ELR (cell line): Measurements from ENCODE around the gene LHFPL2.

ENCODE experiments used
- DNase-seq: peaks from one replicate; pipeline ENCODE4 v3.0.0-alpha.2; 2015; ENCODE audit warnings: low read depth

Gene LHFPL2

DNA sequence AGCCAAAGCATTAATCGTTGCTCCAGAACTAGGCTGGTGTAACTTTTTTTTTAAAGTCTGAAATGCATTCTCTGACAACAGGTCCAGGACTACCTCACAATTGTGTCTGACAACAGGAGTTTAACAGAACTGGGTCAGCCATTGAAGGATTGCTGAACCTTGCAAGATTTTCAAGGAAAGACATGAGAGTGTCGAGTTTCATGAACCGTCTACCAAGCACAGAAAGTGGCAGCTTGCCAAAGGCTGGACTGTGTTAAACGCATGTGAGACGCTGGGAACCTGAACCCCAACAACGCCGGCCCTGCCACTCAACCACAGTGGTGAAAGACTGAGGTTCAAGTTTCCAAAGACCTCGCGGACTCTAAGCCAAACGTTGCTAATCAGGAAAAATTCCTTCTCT lies 79.1 kb downstream of the LHFPL2 start:
- no peak for DNase-seq

DNA sequence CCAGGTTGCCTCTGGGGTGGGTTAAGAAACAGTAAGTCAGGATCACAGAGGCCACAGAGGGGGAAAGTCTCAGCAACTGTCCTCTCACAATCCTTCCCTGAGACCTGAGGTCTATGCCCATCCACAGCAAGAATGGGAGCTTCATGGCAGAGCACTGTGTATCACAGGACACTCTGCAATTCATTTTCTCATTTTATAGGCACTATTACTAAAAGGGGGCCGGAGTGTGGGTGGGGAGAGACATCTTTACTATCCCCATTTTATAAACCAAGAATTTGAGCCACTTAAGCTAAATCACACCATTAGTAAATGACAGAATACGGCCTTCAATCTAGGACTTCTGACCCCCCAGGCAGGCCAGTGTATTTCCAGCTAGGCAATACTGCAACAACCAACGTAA lies 79.9 kb downstream of the LHFPL2 start:
- no peak for DNase-seq

DNA sequence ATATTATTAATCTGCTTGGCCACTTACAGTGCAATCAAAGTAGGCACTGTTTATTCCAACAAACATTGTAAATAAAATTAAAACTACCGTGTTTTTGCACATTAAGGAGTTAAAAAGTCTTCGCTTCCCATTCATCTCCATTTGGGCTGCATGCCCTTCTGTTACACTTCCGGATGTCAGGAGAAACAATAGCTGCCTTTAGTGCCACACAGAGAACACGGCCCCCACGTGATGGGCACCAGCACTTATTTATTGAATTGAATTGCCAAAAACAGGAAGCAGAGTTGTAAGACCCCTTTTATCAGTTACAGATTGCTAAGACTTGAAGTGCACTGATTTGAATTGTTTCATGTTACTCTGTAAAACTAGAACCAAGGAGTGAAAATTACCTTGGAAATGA lies 80.4 kb downstream of the LHFPL2 start:
- DNase-seq = no peak

DNA sequence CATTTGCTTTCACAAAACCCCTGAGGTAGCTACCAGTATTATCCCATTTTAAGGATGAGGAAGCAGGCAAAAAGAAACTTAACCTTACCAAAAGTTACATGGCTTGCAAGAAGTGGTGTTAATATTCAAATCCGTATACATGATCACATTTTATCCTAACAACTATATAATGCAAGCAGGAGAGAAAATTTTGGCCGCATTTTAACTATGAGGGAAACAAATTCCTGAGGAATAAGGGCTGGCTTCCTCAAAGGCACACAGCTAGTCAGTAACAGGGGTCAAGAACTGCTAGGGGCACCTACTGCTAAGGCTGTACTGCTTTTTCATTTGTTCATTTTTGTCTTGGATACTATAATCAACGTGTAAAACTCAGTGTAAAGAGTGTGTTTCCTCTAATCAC lies 81.0 kb downstream of the LHFPL2 start:
- DNase-seq = no peak

DNA sequence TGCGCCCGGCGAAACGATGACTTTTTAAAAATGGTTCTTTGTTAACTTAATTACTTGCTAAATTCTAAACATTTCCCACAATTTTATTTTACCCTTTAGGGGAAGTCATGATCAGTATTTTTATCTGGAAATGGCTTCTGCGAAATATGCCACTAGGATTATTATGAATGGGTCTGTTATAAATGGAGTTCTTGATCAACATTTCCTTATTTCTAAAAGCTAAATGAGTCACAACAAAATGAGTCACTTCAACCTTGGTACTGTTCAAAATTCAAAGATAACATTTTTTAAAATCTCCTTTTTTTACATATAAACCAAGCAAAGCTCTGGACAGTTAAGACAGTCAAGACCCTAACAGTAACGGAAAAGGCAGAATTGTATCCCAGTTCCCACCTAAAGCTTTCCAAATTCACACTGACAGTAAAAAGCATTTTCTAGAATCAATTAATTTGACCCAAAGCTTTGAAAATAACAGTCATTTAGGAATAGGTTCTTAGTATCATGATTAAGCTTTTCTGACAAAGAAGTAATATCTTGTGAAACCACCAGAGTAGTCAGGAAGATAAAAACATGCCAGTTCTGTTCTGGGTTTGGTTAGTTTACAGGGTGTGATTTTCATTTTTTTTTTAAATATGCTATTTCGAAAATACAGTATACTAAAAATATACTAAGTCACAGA lies 81.7 kb downstream of the LHFPL2 start:
- peak; percentile 74 for DNase-seq

DNA sequence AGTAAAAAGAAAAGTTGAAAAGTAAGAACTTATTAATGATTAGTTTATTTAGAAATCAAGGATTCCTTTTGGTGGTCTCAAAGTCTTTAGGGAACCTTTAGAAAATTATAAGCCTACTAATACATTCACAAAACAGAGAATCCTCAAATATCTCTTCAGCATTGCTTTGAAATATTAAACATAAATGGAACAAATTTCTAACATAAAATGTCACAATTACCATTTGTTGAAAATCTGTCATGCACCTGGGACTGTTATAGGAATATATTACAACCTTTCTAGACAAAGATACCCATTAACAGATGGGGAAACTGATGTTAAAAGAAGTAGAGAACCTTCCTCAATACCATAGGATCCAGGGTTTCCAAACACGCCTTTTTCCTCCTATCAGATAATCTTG lies 83.2 kb downstream of the LHFPL2 start:
- DNase-seq = no peak

DNA sequence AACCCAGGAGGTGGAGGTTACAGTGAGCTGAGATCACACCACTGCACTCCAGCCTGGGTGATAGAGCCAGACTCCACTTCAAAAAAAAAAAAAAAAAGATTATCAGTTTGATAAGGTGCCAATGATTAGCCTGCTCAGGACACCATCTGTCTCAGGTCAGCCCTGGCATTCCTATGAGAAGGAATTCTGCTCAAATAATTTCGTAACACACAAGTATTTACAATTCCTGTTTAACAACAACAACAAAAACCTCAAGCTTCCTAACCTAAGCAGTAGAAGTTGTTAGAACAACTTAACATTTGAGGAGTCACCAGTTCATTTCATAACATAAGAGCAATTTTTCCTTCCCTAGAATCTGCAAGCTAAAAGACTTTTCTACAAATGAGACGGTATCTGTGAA lies 85.0 kb downstream of the LHFPL2 start:
- DNase-seq = no peak

DNA sequence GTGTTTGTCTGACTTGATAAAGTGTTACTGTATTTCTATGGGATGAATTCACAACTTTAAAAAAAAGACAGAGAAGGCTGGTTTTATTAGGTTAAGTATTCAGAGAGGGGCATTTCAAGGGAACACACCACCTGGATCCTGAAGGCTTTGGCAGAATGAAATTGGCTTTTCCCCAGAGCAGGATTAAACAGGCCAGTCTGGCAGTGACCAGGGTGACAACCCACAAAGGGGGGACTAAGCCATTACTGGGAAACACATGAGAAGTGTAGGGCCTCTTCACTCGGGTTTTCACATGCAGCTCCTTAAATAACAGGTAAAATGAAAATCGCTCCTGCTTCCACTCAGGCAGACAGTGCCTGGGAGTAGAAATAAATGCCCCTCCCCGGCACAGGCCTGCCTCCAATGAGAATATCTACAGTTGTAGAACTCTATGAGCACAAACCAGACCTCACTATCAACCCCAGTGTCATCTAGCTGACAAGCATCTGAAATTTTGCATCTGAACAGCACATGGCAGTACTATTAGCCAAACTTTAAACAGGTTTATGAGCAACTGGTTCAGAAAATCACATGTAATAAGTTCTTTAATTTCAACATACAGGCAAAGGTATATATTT lies 85.8 kb downstream of the LHFPL2 start:
- no peak for DNase-seq

DNA sequence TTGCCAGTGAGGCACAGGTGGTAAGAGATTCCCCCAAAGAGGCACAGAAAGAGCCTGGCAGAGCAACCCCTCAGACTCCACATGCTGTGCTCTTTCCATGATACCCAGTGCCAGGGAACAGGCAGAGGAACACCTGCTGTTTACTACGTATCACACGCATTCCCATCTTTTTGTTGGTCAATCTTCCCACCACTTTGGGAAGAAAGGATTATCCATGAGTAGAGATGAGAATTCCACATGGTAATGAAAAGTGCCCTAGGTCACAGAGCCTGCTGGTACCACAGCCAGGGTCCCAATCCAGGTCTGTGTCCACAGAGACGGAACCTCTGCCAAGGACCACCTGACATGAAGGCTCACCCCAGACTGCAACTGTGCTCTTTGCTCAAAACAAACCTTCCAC lies 86.6 kb downstream of the LHFPL2 start:
- no peak for DNase-seq

DNA sequence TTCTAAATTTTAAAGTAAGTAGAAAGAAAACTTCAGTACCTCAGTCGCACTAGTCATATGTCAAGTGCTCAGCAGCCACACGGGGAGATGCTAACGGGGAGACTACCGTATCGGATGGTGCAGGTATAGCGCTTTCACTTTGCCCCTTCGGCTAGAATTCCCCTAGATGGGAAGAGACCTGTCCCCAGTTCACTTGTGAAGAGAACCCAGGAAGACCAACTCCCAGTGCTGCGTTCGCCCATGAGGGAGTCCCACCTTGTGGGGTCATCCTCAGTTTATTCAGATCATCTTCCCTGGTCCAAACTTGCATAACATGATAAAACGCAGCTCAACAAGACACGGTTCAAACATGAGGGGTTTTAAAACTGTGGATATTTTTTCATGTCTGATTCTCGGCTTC lies 87.3 kb downstream of the LHFPL2 start:
- no peak for DNase-seq

DNA sequence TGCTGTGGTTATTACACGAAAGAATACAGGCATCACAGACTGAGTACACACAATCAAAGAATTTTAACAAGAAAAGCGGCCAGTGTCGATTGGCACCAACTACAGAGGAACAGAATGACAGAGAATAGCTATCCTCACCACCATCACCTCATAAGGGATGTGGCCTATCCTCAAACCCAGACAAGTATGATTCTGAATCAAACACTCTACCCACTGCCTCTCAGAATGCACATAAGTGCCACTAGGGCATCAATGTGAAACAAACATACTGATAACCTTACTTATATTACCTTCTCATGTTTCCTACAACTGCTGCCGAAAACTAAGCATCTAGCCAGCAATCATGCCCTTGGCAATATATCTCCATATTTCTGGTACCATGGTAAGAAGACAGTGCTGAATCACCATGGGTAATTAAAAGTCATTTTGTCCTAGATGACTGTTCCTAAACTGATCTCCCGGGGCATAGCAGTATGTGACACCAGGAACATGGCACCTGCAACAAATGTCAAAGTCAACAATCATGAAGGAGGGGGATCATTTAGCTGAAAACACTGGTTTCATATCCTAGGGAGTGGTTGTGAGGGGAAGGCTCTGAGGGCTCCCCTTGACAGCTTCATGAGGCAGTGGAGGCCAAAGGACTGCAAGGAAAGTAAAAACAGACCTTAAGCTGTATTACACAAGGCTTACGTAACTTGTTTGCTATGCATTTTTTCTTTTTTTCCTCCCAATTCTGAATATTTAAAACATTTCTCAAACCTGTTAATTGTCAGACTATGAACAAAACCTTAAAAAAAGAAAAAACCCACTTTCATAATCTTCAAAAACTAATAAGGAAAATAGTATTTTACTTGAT lies 88.3 kb downstream of the LHFPL2 start:
- DNase-seq = no peak

DNA sequence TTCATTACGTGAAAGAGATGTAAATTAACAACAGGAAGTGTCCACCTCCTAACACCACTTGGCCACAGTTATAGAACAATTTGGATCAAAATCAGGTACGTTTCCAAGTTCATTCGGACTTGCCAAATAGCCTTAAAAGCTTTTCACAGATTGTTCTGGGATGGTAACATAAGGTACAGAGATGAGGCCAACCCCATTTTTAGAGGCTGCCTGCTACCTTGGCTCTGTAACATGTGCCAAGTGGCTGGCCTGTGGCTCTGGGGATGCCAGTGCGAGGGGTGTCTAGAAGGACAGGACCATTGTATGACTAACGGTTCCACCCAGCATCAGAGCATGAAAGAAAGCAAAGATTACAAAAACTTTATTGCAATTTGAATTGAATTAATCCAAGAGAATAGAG lies 91.0 kb downstream of the LHFPL2 start:
- DNase-seq = no peak

DNA sequence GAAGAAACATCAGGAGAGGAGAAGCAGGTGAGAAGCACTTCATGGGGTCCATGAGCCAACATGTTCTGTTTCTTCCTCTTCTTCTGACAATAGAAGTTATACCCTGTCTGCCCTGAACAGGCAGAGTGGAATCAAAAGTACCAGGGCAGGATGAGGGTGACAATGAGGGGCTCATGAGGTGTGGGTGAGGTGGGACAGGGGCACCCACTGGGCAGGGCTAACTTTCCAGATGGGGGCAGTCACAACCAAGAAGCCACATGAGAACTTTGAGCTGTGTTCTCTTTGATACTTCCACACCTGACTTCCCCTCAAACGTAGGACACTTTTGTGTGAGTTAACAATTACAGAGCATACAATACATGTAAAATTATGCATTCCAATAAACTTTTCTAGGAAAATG lies 92.7 kb downstream of the LHFPL2 start:
- DNase-seq = no peak

DNA sequence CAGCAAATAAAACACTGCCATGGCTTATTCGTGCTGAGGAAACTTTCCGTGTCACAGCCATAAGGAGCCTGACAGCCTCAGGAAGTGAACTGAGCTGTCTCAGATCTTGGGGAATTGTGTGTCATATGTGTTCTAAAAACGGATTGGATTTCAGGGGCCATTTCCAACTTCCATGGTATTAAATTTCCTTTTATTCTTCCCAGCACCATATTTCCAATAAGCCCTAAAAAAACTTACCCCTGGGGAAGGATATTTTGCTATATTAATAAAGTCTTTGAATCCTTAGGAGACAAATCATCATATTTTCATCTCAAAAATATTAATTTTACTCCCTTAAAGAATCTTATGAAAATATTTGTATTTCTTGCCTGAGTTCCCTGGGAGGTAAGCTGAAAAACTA lies 93.9 kb downstream of the LHFPL2 start:
- DNase-seq = no peak

DNA sequence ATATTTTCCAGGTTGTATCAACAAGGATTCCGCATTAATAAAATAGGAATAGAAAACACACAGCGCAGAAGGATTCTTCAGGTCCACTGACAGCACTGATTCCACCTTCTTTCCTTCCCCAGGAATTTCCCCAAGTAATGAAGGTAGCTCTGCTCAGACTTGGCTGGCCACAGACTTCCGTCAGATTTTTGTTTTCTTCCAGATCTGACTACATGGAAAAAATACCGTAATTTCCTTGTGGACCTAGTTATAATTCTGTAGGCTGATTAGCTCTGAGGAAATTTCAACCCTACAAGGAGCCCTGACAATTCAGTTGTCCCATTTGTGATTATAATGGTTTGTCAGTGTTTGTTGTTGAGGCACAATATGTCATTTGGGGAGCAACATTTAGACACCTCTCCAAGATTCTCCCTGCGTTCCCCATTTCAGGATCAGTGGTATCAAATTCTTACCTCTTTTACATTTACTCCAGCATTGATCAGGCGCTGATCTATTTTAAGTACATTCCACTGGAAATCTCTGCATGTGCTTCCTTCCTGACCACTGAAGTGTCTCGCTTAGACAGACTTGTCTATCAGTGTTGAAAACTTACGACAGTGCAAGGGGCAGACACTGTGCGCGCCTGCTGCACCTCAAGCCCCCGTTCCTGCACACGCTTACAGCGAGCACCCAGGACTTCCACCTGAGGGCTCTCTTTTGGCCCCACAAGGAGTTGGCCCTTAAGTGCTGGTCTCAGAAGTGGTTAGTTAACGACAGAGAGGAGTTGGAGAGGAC lies 94.8 kb downstream of the LHFPL2 start:
- DNase-seq = no peak

DNA sequence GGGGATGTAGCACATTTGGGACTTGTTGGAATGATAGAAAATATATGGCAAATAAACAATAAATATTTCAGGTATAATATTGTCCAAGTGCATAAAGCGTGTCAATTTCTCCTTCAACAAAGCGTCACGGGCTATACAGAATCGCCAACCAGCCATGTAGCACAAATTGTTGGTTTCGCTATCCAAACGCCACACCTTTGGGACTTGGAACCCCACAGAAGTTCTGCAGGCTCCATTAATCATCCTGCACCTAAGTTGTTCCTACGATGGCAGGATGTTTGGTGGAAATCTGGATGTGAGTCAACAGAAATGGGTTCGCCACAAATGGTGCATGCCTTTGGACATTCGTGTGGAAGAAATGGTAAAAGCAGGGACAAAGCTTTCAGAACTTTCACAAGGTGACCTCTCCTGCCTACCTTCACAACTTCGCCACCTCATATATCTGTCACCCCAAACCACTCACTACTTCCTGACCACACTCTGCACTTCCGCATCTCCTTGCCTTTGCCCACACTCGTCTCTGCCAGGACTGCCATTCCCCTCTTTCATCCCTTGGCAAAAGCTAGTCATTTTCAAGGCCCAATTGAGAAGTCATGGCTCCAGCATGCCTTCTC lies 95.7 kb downstream of the LHFPL2 start:
- peak; percentile 26 for DNase-seq

DNA sequence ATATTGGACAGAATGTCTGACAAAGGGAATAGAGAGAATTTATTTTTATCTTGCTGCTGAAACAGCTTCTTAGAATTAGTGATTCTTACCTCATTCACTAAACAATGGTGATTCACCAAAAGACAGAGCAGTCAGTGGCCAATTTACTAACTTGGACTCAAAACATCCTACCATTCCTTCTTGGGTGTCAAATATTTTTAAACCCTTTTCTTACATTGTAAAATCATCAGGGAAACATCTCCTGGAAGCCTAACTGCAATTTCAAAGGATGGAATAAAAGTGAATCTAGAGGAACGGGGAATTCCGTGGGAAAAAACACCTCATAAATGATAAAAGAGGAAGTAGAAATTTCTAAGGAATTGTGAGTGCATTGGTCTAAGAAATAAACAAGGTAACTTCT lies 97.7 kb downstream of the LHFPL2 start:
- peak; percentile 47 for DNase-seq

DNA sequence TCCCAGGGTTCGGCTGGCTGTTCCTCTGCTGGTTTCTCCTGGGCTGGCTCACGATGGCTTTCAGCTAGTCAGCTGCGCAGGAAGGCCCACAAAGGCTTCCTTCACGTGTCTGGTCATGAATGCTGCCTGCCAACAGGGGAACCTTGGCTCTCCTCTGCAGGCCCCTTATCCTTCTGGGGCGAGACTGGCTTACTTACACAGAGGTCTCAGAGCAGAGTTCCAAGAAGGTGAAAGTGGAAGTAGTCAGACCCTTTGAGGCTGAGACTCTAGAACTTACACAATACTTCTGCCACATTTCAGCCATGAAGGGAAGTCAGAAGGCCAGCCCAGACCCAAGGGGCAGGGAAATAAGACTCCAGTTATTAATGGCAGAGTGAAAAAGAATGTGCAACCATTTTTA lies 99.5 kb downstream of the LHFPL2 start:
- DNase-seq = no peak

DNA sequence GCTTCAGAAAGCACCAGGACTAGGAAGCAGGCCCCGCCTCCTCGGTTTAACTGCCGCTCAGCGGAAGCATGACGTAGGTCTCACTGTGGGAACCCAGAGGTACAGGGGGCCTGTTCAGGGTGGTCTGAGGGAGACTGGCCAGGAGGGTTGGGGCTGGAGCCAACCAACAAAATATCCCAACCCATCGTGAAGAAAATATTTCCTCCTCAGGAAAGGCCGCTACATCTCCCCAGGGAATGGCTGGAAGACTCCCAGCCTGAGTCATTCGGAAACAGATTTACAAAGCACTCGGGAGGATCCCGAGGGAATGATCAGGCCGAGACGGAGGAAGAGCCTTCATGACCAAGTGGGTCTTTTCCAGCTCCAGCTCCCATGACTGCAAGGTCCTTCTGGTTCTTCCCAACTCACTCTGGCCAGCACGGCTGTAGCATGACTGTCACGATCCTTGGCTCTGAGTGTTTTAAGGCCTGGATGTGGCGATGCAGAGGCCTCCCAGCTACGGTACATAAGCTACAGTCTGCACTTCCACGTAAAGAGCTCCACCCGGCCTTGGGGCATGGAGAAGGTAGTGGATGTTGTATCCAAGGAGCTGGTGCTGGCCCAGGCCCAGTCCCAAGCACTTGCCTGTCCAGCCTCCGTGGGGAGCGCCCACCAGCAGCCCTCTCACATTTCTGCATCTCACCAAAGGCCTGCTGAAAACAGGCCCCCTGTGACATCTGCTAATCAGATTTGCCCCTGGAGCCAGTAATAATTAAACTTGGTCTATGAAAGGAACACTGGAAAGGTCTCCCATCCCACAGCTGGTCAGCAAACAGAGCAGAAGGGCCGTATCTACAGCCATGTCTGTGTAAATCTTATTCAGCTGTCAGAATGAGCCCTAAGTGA lies 100.6 kb downstream of the LHFPL2 start:
- DNase-seq = peak; percentile 82

DNA sequence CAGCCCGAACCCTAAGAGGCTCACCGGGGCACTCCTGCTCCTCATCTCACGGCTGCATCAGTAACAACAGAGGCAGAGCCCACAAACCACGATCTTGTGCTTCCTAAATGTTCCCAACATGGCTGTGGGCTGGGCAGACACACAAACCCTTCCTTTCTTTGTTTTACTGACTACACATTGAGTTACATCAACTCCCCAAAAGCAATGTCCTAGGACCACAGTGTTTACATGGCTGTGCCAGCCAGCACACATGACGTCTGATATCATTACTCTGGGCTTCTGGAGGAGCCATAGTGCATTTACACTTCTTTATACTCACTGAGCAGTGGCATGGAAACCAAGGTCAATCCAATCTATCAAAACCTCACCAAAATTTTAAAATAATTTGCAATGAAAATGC lies 101.4 kb downstream of the LHFPL2 start:
- peak; percentile 22 for DNase-seq
